ELF-1 (cell line): ENCODE measurements around the gene RILP.
A peak's percentile ranks its signal among the peaks of the same experiment; 100 is the strongest.

Source experiments
- DNase-seq: peaks from one replicate; pipeline ENCODE4 v3.0.0-alpha.2; 2016; ENCODE audit warnings: low read depth, low spot score

The RILP gene

GRCh38 chr17:1604831-1605528, 44.7 kb downstream of the RILP start:
- DNase-seq = peak; percentile 60

- DNase-seq = no peak
These were observed 48.1 kb downstream of the RILP start for GRCh38 chr17:1601571-1601970.

DNA sequence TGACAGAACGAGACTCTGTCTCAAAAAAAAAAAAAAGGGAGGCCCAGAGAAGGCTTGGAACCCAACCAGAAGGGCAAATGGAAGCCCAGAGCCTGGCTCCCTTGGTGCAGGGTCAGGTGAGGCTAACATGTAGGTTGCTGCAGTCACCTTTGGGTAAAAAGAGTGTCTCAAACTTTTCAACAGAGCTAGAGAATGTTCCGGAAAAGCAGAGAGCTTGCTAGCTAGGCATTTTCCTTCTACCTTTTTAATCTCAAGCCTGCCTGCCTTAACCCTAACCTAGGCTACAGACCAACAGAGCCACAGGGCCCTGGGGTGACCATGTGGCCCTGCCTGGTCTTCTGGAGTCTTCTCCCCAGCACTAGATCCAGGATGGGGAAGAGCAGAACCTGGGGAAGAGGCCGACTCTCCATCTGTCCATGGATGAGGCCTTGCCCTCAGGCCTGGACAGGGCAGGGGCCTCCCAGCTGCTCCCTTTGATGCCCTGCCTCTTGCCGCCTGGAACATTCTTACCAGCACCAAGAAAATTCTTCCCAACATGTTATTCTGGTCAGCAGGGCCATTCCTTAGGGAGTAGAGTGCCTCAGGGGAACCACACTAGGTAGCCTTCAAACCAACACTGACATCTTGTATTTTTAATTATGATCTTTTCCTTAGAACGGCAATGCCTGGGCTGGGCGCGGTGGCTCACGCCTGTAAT, 51.1 kb downstream of the RILP start:
- no peak for DNase-seq

GRCh38 chr17:1597861-1598342, 51.8 kb downstream of the RILP start:
- no peak for DNase-seq
